AG04449 (cell line): Measurements from ENCODE around the gene TRAPPC8.
"Not testable (repeated sequence)": the region's sequence is repeated elsewhere in the genome, so short reads cannot be mapped to it uniquely, and the experiment has no call there.

Experiments
- CTCF ChIA-PET: fragments of 350-600 bp; formaldehyde crosslinking; extraction: SDS; loops from one replicate; lab custom pipeline; 2021; ENCODE audit warnings: antibody characterized with exemption; lab: Yijun Ruan, JAX
- POLR2A ChIA-PET: fragments of 400-600, 350-600 bp; formaldehyde crosslinking; extraction: SDS; loops from one replicate; lab custom pipeline; 2020; ENCODE audit warnings: antibody characterized with exemption, inconsistent platforms; lab: Yijun Ruan, JAX
- DNase-seq: peaks from one replicate; pipeline ENCODE4 v3.0.0-alpha.2; 2010; ENCODE audit warnings: low read depth, low spot score
- H3K4me3 ChIP-seq: 2 replicates; pipeline ENCODE4 v1.5.1; 2011; ENCODE audit warnings: low read depth, mild to moderate bottlenecking, control low read depth, low read length
- CTCF ChIP-seq: IDR thresholded peaks from one replicate; pipeline ENCODE4 v1.5.1; 2011; ENCODE audit warnings: mild to moderate bottlenecking, moderate library complexity, low read length, control low read depth, inconsistent platforms; ENCODE audit not compliant: insufficient read depth; ENCODE audit errors: missing control alignments

TRAPPC8 gene

GRCh38 chr18:31840499-31840898, 102.4 kb downstream of the TRAPPC8 start:
- TF ChIP-seq CTCF, result no peak
- ChIA-PET POLR2A (no interaction called here), CTCF (no interaction called here)
- H3K4me3 ChIP-seq, result no peak overlapping the region
- no peak for DNase-seq

- no peak for DNase-seq
- TF ChIP-seq CTCF, result no peak
- CTCF ChIA-PET, result no interaction called here
- POLR2A ChIA-PET, result no interaction called here
- no peak overlapping the region for H3K4me3 ChIP-seq
Measured at GRCh38 chr18:31837879-31838278, 105.0 kb downstream of the TRAPPC8 start.

- ChIA-PET CTCF (interaction anchor here (1.5 kb wide), 1 partner anchor 15 kb away, joined by 5 read pairs; no protein-coding TSS in a partner anchor), POLR2A (no interaction called here)
- no peak for TF ChIP-seq CTCF
- DNase-seq, result no peak
- no peak overlapping the region for H3K4me3 ChIP-seq
Measured at GRCh38 chr18:31835528-31836133, 107.3 kb downstream of the TRAPPC8 start.

GRCh38 chr18:31831903-31832302, 111.0 kb downstream of the TRAPPC8 start:
- no peak for TF ChIP-seq CTCF
- POLR2A ChIA-PET, result no interaction called here
- DNase-seq, result no peak
- CTCF ChIA-PET, result interaction anchor here (3.5 kb wide), 1 partner anchor 11 kb away, joined by 19 read pairs; no protein-coding TSS in a partner anchor
- H3K4me3 ChIP-seq, result no peak overlapping the region

GRCh38 chr18:31830686-31831085, 112.2 kb downstream of the TRAPPC8 start:
- no peak for DNase-seq
- TF ChIP-seq CTCF, result no peak
- H3K4me3 ChIP-seq, result no peak overlapping the region
- CTCF ChIA-PET, result interaction anchor here (3.5 kb wide), 1 partner anchor 10 kb away, joined by 19 read pairs; no protein-coding TSS in a partner anchor
- POLR2A ChIA-PET, result no interaction called here

- DNase-seq, result no peak
- TF ChIP-seq CTCF, result no peak
- CTCF ChIA-PET, result interaction anchor here (0.8 to 3.5 kb wide), 2 partner anchors 8 kb away, joined by 4 to 19 read pairs; no protein-coding TSS in a partner anchor
- POLR2A ChIA-PET, result no interaction called here
- H3K4me3 ChIP-seq, result no peak overlapping the region
Measured at GRCh38 chr18:31828613-31829012, 114.3 kb downstream of the TRAPPC8 start.

- CTCF ChIA-PET, H3K4me3 ChIP-seq, DNase-seq: not testable (repeated sequence)
- POLR2A ChIA-PET, result interaction anchor here (0.5 kb wide), 1 partner anchor 41 kb away, joined by 3 read pairs; no protein-coding TSS in a partner anchor
Measured at GRCh38 chr18:31826673-31827325, 116.1 kb downstream of the TRAPPC8 start.
